Measurements from ENCODE around the gene GAB2.

DNA sequence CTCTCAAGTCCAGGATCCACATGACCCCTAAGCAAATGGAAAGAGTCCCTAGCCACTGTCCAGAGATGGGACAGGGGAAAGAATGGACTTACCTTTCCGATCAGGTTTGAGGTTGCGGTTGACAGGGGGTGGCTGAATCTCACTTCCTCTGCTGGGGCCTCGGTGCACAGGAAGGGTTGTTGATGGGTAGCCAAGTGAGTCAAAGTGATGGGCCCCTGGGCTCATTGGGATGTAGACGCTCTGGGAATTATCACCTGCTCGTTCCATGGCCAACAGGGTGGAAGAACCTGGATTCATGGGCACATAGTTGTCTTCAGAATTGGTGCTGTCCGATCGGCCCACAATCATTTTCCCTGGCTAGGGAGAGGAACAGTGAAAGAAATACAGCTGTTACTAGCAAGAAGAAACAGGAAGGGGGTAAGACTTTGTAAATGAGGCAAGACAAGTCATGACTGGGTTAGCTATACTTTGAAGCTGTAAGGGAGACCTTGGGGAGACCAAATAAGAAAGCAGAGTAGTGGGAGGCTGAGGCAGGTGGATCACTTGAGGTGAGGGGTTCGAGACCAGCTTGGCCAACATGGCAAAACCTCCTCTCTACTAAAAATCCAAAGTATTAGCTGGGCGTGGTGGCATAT is 194.2 kb downstream of the GAB2 start:
- TF ChIP-seq, protein P1, sequence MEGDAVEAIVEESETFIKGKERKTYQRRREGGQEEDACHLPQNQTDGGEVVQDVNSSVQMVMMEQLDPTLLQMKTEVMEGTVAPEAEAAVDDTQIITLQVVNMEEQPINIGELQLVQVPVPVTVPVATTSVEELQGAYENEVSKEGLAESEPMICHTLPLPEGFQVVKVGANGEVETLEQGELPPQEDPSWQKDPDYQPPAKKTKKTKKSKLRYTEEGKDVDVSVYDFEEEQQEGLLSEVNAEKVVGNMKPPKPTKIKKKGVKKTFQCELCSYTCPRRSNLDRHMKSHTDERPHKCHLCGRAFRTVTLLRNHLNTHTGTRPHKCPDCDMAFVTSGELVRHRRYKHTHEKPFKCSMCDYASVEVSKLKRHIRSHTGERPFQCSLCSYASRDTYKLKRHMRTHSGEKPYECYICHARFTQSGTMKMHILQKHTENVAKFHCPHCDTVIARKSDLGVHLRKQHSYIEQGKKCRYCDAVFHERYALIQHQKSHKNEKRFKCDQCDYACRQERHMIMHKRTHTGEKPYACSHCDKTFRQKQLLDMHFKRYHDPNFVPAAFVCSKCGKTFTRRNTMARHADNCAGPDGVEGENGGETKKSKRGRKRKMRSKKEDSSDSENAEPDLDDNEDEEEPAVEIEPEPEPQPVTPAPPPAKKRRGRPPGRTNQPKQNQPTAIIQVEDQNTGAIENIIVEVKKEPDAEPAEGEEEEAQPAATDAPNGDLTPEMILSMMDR (IDR thresholded peaks at IDR 0.05; ENCODE audit: borderline replicate concordance, extremely low read depth, low read length, poor library complexity, severe bottlenecking), result no peak
- no peak for TF ChIP-seq EZH2 (IDR thresholded peaks at IDR 0.05; ENCODE audit: borderline replicate concordance, low read depth, low read length, severe bottlenecking)

Data from DND-41 (cell line).